Measurements from ENCODE around the gene KRTAP19-8.

The KRTAP19-8 gene, protein sequence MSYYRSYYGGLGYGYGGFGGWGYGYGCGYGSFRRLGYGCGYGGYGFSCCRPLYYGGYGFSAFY

GRCh38 chr21:31038376-31038775 is at the start of gene KRTAP19-8:
Gene KRTAP19-8, minus strand, starts transcription at chr21:31038476. Its CDS starts 33 bp downstream, at chr21:31038443.
- no peaks in the 10 kb centered on the region for H3K36me3 ChIP-seq (ENCODE audit: control insufficient read depth, insufficient read depth, low read length)
- no peak within 1 kb of the TSS for H3K4me3 ChIP-seq (ENCODE audit: low read depth, low read length)
- H3K4me1 ChIP-seq (ENCODE audit: control insufficient read depth, insufficient read depth, low read length), result no peaks in the 10 kb centered on the region
- H3K9ac ChIP-seq (ENCODE audit: low read depth, low read length), result no peak within 1 kb of the TSS
- H3K27ac ChIP-seq (ENCODE audit: low read depth, low read length), result no peak within 1 kb of the TSS
- no peaks in the 10 kb centered on the region for H3K9me3 ChIP-seq (ENCODE audit: control insufficient read depth, insufficient read depth, low read length)
- no peaks in the 10 kb centered on the region for H3K27me3 ChIP-seq (ENCODE audit: control insufficient read depth, insufficient read depth, low read length)

DNA sequence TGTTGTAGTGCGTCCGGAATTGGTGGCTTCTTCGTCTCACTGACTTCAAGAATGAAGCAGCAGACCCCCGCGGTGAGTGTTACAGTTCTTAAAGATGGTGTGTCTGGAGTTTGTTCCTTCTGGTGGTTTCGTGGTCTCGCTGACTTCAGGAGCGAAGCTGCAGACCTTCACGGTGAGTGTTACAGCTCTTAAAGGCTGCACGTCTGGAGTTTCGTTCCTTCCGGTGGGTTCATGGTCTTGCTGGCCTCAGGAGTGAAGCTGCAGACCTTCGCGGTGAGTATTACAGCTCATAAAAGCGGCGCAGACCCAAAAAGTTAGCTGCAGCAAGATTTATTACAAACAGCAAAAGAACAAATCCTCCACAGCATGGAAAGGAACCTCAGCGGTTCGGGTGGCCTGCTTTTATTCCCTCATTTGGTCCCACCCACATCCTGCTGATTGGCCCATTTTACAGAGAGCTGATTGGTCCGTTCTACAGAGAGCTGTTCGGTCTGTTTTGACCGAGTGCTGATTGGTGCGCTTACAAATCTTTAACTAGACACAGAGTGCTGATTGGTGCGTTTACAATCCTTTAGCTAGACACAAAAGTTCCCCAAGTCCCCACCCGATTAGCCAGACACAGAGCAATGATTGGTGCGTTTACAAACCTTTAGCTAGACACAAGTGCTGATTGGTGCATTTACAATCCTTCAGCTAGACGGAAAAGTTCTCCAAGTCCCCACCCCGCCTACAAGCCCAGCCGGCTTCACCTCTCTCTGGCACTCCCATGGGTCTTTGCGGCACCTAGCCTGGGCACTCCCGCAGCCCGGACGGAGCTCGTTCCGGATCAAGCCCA is 49.6 kb upstream of the KRTAP19-8 start:
- Histone ChIP-seq H3K9me3 (ENCODE audit: control insufficient read depth, insufficient read depth, low read length) (0 out of 2 replicates have a peak, but pooled peaks cover 3% of the 10 kb centered on the region), H3K4me1 (ENCODE audit: control insufficient read depth, insufficient read depth, low read length) (no peaks in the 10 kb centered on the region), H3K9ac (ENCODE audit: low read depth, low read length) (no peak overlapping the region), H3K36me3 (ENCODE audit: control insufficient read depth, insufficient read depth, low read length) (no peaks in the 10 kb centered on the region), H3K27me3 (ENCODE audit: control insufficient read depth, insufficient read depth, low read length) (no peaks in the 10 kb centered on the region), H3K27ac (ENCODE audit: low read depth, low read length) (no peak overlapping the region), H3K4me3 (ENCODE audit: low read depth, low read length) (no peak overlapping the region)

- H3K9ac ChIP-seq (ENCODE audit: low read depth, low read length), result no peak overlapping the region
- H3K36me3 ChIP-seq (ENCODE audit: control insufficient read depth, insufficient read depth, low read length), result no peaks in the 10 kb centered on the region
- no peaks in the 10 kb centered on the region for H3K27me3 ChIP-seq (ENCODE audit: control insufficient read depth, insufficient read depth, low read length)
- H3K9me3 ChIP-seq (ENCODE audit: control insufficient read depth, insufficient read depth, low read length), result 0 out of 2 replicates have a peak, but pooled peaks cover 3% of the 10 kb centered on the region
- no peak overlapping the region for H3K27ac ChIP-seq (ENCODE audit: low read depth, low read length)
- no peak overlapping the region for H3K4me3 ChIP-seq (ENCODE audit: low read depth, low read length)
- no peaks in the 10 kb centered on the region for H3K4me1 ChIP-seq (ENCODE audit: control insufficient read depth, insufficient read depth, low read length)
These were observed 46.4 kb upstream of the KRTAP19-8 start for GRCh38 chr21:31084689-31085088.

GRCh38 chr21:31078796-31079195 is 40.5 kb upstream of the KRTAP19-8 start:
- no peaks in the 10 kb centered on the region for H3K27me3 ChIP-seq (ENCODE audit: control insufficient read depth, insufficient read depth, low read length)
- no peak overlapping the region for H3K9ac ChIP-seq (ENCODE audit: low read depth, low read length)
- H3K9me3 ChIP-seq (ENCODE audit: control insufficient read depth, insufficient read depth, low read length), result no peaks in the 10 kb centered on the region
- no peak overlapping the region for H3K27ac ChIP-seq (ENCODE audit: low read depth, low read length)
- H3K4me3 ChIP-seq (ENCODE audit: low read depth, low read length), result no peak overlapping the region
- H3K4me1 ChIP-seq (ENCODE audit: control insufficient read depth, insufficient read depth, low read length), result no peaks in the 10 kb centered on the region
- no peaks in the 10 kb centered on the region for H3K36me3 ChIP-seq (ENCODE audit: control insufficient read depth, insufficient read depth, low read length)

- no peaks in the 10 kb centered on the region for H3K27me3 ChIP-seq (ENCODE audit: control insufficient read depth, insufficient read depth, low read length)
- H3K4me3 ChIP-seq (ENCODE audit: low read depth, low read length), result no peak overlapping the region
- H3K9me3 ChIP-seq (ENCODE audit: control insufficient read depth, insufficient read depth, low read length), result no peaks in the 10 kb centered on the region
- H3K36me3 ChIP-seq (ENCODE audit: control insufficient read depth, insufficient read depth, low read length), result no peaks in the 10 kb centered on the region
- no peaks in the 10 kb centered on the region for H3K4me1 ChIP-seq (ENCODE audit: control insufficient read depth, insufficient read depth, low read length)
- no peak overlapping the region for H3K27ac ChIP-seq (ENCODE audit: low read depth, low read length)
- no peak overlapping the region for H3K9ac ChIP-seq (ENCODE audit: low read depth, low read length)
These were observed 39.9 kb upstream of the KRTAP19-8 start for GRCh38 chr21:31078216-31078615.

GRCh38 chr21:31075848-31076247 is 37.6 kb upstream of the KRTAP19-8 start:
- no peak overlapping the region for H3K9ac ChIP-seq (ENCODE audit: low read depth, low read length)
- H3K27me3 ChIP-seq (ENCODE audit: control insufficient read depth, insufficient read depth, low read length), result no peaks in the 10 kb centered on the region
- H3K36me3 ChIP-seq (ENCODE audit: control insufficient read depth, insufficient read depth, low read length), result no peaks in the 10 kb centered on the region
- no peaks in the 10 kb centered on the region for H3K9me3 ChIP-seq (ENCODE audit: control insufficient read depth, insufficient read depth, low read length)
- no peak overlapping the region for H3K4me3 ChIP-seq (ENCODE audit: low read depth, low read length)
- no peak overlapping the region for H3K27ac ChIP-seq (ENCODE audit: low read depth, low read length)
- no peaks in the 10 kb centered on the region for H3K4me1 ChIP-seq (ENCODE audit: control insufficient read depth, insufficient read depth, low read length)

GRCh38 chr21:31072533-31072932 is 34.3 kb upstream of the KRTAP19-8 start:
- Histone ChIP-seq H3K27ac (ENCODE audit: low read depth, low read length) (no peak overlapping the region), H3K36me3 (ENCODE audit: control insufficient read depth, insufficient read depth, low read length) (no peaks in the 10 kb centered on the region), H3K9ac (ENCODE audit: low read depth, low read length) (no peak overlapping the region), H3K9me3 (ENCODE audit: control insufficient read depth, insufficient read depth, low read length) (no peaks in the 10 kb centered on the region), H3K27me3 (ENCODE audit: control insufficient read depth, insufficient read depth, low read length) (no peaks in the 10 kb centered on the region), H3K4me1 (ENCODE audit: control insufficient read depth, insufficient read depth, low read length) (no peaks in the 10 kb centered on the region), H3K4me3 (ENCODE audit: low read depth, low read length) (no peak overlapping the region)

DNA sequence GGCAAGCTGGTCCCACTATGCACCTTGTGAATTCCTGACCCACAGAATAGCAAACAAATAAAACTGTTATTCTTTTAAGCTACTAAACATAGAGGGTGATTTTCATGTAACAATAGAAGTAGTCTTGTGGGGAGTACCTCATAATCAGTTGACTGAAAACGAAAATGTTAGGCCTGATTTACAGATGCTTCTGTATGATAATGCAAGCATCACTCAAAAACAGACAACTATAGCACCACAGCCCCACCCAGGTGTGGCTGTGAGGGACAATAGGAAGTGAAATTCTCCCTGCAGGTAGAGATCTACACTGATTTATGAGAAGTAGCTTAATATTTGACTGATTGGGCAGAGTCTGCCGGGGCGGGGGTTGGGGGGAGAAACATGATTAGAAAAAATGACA is 26.5 kb upstream of the KRTAP19-8 start:
- Histone ChIP-seq H3K36me3 (ENCODE audit: control insufficient read depth, insufficient read depth, low read length) (no peaks in the 10 kb centered on the region), H3K4me3 (ENCODE audit: low read depth, low read length) (no peak overlapping the region), H3K27ac (ENCODE audit: low read depth, low read length) (no peak overlapping the region), H3K9me3 (ENCODE audit: control insufficient read depth, insufficient read depth, low read length) (no peaks in the 10 kb centered on the region), H3K27me3 (ENCODE audit: control insufficient read depth, insufficient read depth, low read length) (no peaks in the 10 kb centered on the region), H3K4me1 (ENCODE audit: control insufficient read depth, insufficient read depth, low read length) (no peaks in the 10 kb centered on the region), H3K9ac (ENCODE audit: low read depth, low read length) (no peak overlapping the region)

- peaks cover 12% of the 10 kb centered on the region; the same call in 1 of the 2 replicates for H3K4me1 ChIP-seq (ENCODE audit: control insufficient read depth, insufficient read depth, low read length)
- H3K9ac ChIP-seq (ENCODE audit: low read depth, low read length), result no peak overlapping the region
- H3K27me3 ChIP-seq (ENCODE audit: control insufficient read depth, insufficient read depth, low read length), result no peaks in the 10 kb centered on the region
- no peaks in the 10 kb centered on the region for H3K9me3 ChIP-seq (ENCODE audit: control insufficient read depth, insufficient read depth, low read length)
- no peak overlapping the region for H3K4me3 ChIP-seq (ENCODE audit: low read depth, low read length)
- H3K27ac ChIP-seq (ENCODE audit: low read depth, low read length), result no peak overlapping the region
- no peaks in the 10 kb centered on the region for H3K36me3 ChIP-seq (ENCODE audit: control insufficient read depth, insufficient read depth, low read length)
These were observed 14.3 kb upstream of the KRTAP19-8 start for GRCh38 chr21:31052489-31053142.

DNA sequence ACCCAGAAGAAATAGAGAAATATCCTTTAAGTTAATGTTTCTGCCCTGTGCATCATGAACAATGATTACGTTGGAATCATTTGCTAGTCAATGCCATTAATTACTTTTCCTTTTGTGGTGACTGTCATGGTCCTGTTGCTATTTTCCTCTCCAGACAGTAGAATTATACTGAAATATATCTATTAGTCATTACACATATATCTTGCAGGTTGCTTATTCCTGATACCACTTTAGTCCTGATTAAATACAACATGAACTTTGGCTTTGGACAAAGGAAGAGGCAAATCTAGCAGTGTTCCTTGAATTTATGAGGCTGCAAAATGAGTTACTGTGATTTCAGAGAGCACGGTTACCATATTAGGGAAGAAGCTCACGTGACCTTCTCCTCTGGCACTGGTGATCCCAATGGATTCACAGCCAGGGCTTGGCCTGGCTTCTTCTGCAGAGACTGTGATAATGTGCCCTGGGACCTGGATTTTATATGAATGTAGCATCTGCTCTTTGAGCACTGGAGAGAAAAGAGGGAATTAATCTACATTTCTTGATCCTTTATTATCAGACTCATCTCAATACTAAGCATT is 12.4 kb upstream of the KRTAP19-8 start:
- Histone ChIP-seq H3K4me1 (ENCODE audit: control insufficient read depth, insufficient read depth, low read length) (peaks cover 12% of the 10 kb centered on the region; the same call in 1 of the 2 replicates), H3K36me3 (ENCODE audit: control insufficient read depth, insufficient read depth, low read length) (no peaks in the 10 kb centered on the region), H3K9me3 (ENCODE audit: control insufficient read depth, insufficient read depth, low read length) (no peaks in the 10 kb centered on the region), H3K4me3 (ENCODE audit: low read depth, low read length) (no peak overlapping the region), H3K27me3 (ENCODE audit: control insufficient read depth, insufficient read depth, low read length) (no peaks in the 10 kb centered on the region), H3K9ac (ENCODE audit: low read depth, low read length) (no peak overlapping the region), H3K27ac (ENCODE audit: low read depth, low read length) (no peak overlapping the region)

DNA sequence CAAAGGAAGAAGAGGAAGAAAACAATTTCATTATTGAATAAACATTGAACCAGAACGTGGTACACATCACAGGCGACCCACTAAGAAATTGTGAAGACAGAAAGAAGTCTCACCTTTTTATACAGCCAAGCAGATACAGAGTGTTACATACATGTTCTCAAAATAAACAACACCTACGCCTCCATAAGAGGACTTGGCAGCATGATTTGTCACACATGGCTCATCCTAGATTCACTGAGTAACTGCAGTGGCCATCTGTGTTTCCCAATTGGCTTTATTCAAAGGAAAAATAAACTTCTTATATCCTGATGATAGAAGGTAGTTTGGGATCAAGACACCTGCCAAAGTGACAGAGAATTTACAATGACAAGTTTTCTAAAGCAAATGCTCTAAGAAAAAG is 7.6 kb upstream of the KRTAP19-8 start:
- H3K27me3 ChIP-seq (ENCODE audit: control insufficient read depth, insufficient read depth, low read length), result no peaks in the 10 kb centered on the region
- no peaks in the 10 kb centered on the region for H3K36me3 ChIP-seq (ENCODE audit: control insufficient read depth, insufficient read depth, low read length)

More for the DNA sequence above, 7.6 kb upstream of the KRTAP19-8 start:
- Histone ChIP-seq H3K9me3 (ENCODE audit: control insufficient read depth, insufficient read depth, low read length) (no peaks in the 10 kb centered on the region), H3K9ac (ENCODE audit: low read depth, low read length) (no peak overlapping the region), H3K27ac (ENCODE audit: low read depth, low read length) (no peak overlapping the region), H3K4me3 (ENCODE audit: low read depth, low read length) (no peak overlapping the region), H3K4me1 (ENCODE audit: control insufficient read depth, insufficient read depth, low read length) (no peaks in the 10 kb centered on the region)

All from HUES48 (cell line).